Kidney (tissue), 14 donors: ENCODE results near the gene TMEM107. TPM values are rescaled to one million over a fixed set of nuclear protein-coding genes. Genes with fewer than 3 reads are reported as not detected.

Source experiments
- DNase-seq, 5 donors: peaks; one replicate each; pipeline ENCODE4 v3.0.0-alpha.2; 2013 to 2020
- FAIRE-seq: peaks from 2 replicates; lab custom pipeline; 2012; peaks lifted over from hg19 to GRCh38; lab: Jason Lieb, UNC
- H3K27ac ChIP-seq, 2 donors: one replicate each; pipeline ENCODE4 v1.7.0; 2013; ENCODE audit warnings: low read depth in 2 of 2, low read length in 2 of 2, inconsistent platforms in 1 of 2
- H3K27me3 ChIP-seq: one replicate; pipeline ENCODE4 v1.7.1; 2013; ENCODE audit warnings: low read length, inconsistent platforms; ENCODE audit not compliant: control insufficient read depth, insufficient read depth
- H3K36me3 ChIP-seq, 3 donors: one replicate each; pipeline versions ENCODE4 v1.7.0 to v1.7.1; 2013; ENCODE audit warnings: low read length in 3 of 3, control low read depth in 1 of 3, inconsistent platforms in 1 of 3; ENCODE audit not compliant: insufficient read depth in 3 of 3, control insufficient read depth in 2 of 3
- H3K4me1 ChIP-seq, 3 donors: one replicate each; pipeline versions ENCODE4 v1.7.0 to v1.7.1; 2013; ENCODE audit warnings: low read length in 3 of 3, inconsistent platforms in 1 of 3, low read depth in 1 of 3; ENCODE audit not compliant: control insufficient read depth in 2 of 3, insufficient read depth in 2 of 3
- H3K4me3 ChIP-seq, 3 donors: one replicate each; pipeline versions ENCODE4 v1.7.0 to v1.8.1; 2013; ENCODE audit warnings: low read length in 3 of 3, control low read depth in 1 of 3, inconsistent platforms in 1 of 3
- H3K9ac ChIP-seq, 3 donors: one replicate each; pipeline versions ENCODE4 v1.7.0 to v1.7.1; 2013; ENCODE audit warnings: low read length in 3 of 3, control low read depth in 1 of 3, inconsistent platforms in 1 of 3
- H3K9me3 ChIP-seq, 3 donors: one replicate each; pipeline versions ENCODE4 v1.7.0 to v1.7.1; 2013; ENCODE audit warnings: low read length in 3 of 3, control low read depth in 1 of 3, inconsistent platforms in 1 of 3; ENCODE audit not compliant: control insufficient read depth in 2 of 3, insufficient read depth in 1 of 3
- intact Hi-C: fragments of 100-400 bp; cut with DNase I; formaldehyde crosslinking; loops from one replicate; pipeline ENCODE4 v1.11.1; 2022
- polyA plus RNA-seq: library from polyadenylated mRNA; stranded (reverse); fragments of 350-450 nt; fragmentation: Illumina TruSeq; extraction: RNeasy Lipid Tissue Mini Kit (QIAGEN cat#74804); gene quantifications from one replicate; pipeline ENCODE4 v1.2.3, GENCODE V29; 2014; ENCODE audit warnings: low read depth, low replicate concordance; ENCODE audit not compliant: insufficient read depth
- total RNA-seq: library from RNA; stranded (reverse); fragmentation: NEBNext Ultra II Directional; extraction: Animal tissue kit (Norgen Biotek cat#: 25700); gene quantifications from one replicate; pipeline ENCODE4 v1.2.1, GENCODE V29; 2021
- TF ChIP-seq, protein P1 (sequence below): IDR thresholded peaks from 3 replicates; pipeline ENCODE4 v1.5.1; 2012; ENCODE audit warnings: mild to moderate bottlenecking, moderate library complexity, borderline replicate concordance; ENCODE audit not compliant: insufficient read depth; ENCODE audit errors: extremely low read depth
- donor health status: control.
- donor health status: control.
- donor health status: control.
- donor health status: control.
- donor health status: control.
- donor health status: DM: yes; HTN: yes; CAD: no.
- donor health status: Normal renal cell carcinoma (clear cell type).

Gene TMEM107
- total and polyA plus RNA-seq, 2 donors from 2014 or later, result 23.4 to 24.6 TPM

DNA sequence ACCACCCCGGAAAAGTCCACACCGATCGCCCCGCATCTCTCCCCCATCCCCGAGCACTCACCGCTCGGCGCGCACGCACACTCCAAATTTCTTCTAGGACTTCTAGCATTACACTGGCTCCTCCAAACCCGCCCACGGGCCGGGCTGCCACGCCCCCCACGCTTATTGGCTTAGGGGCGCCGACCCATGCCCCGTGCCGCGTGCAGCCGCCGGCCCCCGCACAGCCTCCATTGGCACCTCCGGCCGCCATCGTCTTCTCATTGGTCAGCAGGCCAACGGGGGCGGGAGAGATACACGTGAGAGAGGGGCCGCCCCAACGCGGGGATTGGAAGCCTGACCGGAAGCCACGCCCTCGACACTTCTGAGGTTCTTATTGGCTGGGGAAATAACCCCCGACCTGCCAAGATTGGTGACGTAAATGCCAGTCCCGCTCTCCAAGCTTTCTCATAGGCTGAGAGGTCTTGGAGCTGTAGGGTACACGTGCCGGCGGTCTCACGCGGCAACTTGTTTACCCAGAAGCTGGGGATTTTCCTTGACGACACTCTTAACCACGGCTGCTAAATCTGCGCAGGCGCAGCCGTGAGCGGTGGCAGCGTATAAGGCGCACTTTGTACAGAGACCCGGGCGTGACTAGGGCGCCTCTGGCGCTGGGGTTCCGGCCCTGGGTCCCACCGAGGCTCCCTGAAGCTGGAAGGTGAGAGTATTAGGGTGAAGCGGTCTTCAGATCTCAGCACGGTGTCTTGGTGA lies 19.8 kb downstream of the TMEM107 start:
- Histone ChIP-seq H3K9ac (peak overlapping the region; percentile 61 to 100 (median 99)), H3K36me3 (peaks cover 2 to 20% (median 2%) of the 10 kb centered on the region in 3 donors), H3K27me3 (no peaks in the 10 kb centered on the region), H3K9me3 (no peaks in the 10 kb centered on the region), H3K4me3 (peak overlapping the region; percentile 75 to 99 (median 99)), H3K4me1 (peaks cover 5 to 32% (median 22%) of the 10 kb centered on the region in 3 donors), H3K27ac (peak overlapping the region; percentile 99 to 100)
- FAIRE-seq, result peak; percentile 99
- intact Hi-C loops, result no loop called here
- TF ChIP-seq, protein P1, sequence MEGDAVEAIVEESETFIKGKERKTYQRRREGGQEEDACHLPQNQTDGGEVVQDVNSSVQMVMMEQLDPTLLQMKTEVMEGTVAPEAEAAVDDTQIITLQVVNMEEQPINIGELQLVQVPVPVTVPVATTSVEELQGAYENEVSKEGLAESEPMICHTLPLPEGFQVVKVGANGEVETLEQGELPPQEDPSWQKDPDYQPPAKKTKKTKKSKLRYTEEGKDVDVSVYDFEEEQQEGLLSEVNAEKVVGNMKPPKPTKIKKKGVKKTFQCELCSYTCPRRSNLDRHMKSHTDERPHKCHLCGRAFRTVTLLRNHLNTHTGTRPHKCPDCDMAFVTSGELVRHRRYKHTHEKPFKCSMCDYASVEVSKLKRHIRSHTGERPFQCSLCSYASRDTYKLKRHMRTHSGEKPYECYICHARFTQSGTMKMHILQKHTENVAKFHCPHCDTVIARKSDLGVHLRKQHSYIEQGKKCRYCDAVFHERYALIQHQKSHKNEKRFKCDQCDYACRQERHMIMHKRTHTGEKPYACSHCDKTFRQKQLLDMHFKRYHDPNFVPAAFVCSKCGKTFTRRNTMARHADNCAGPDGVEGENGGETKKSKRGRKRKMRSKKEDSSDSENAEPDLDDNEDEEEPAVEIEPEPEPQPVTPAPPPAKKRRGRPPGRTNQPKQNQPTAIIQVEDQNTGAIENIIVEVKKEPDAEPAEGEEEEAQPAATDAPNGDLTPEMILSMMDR, result peak; percentile 13
- peak; percentile 100 for DNase-seq

DNA sequence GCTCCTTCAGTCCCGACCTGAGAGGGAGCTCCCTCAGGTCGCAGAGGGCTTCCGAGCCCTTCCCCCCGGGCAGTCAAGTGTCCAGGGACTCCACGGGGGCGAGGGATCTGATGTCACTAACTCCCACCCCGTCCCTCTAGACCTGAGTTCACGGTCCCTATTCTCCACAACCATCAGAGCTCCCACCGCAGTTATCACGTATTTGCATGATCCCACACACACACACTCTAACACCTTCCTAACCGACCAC lies 20.3 kb downstream of the TMEM107 start:
- peaks cover 5 to 29% (median 18%) of the 10 kb centered on the region in 3 donors for H3K4me1 ChIP-seq
- H3K36me3 ChIP-seq, result peaks cover 2 to 16% (median 2%) of the 10 kb centered on the region in 3 donors
- H3K27me3 ChIP-seq, result no peaks in the 10 kb centered on the region
- no peaks in the 10 kb centered on the region for H3K9me3 ChIP-seq
- H3K4me3 ChIP-seq, result peak overlapping the region; percentile 75 to 99 (median 99)
- DNase-seq (no peak), FAIRE-seq (no peak)
- H3K27ac ChIP-seq, result peak overlapping the region; percentile 99 to 100
- TF ChIP-seq, protein P1, result no peak
- intact Hi-C loops, result no loop called here
- H3K9ac ChIP-seq, result peak overlapping the region; percentile 61 to 100 (median 99)

GRCh38 chr17:8155231-8155995 lies 20.8 kb downstream of the TMEM107 start:
- H3K9me3 ChIP-seq, result no peaks in the 10 kb centered on the region
- intact Hi-C loops, result no loop called here
- peaks cover 0 to 18% (median 2%) of the 10 kb centered on the region in 3 donors for H3K36me3 ChIP-seq
- peak overlapping the region; percentile 99 to 100 for H3K27ac ChIP-seq
- no peaks in the 10 kb centered on the region for H3K27me3 ChIP-seq
- H3K9ac ChIP-seq, result peak overlapping the region; percentile 61 to 100 (median 99)
- no peak for FAIRE-seq
- TF ChIP-seq, protein P1, result no peak
- DNase-seq, result peak in 2 of 5 donors; percentile 45 to 53
- H3K4me1 ChIP-seq, result peaks cover 5 to 30% (median 21%) of the 10 kb centered on the region in 3 donors
- H3K4me3 ChIP-seq, result peak overlapping the region; percentile 75 to 99 (median 99)
